Uterus (tissue), 4 donors: ENCODE results near the gene ZBTB7C. TPM values are rescaled to one million over a fixed set of nuclear protein-coding genes. Genes with fewer than 3 reads are reported as not detected.

Source experiments
- DNase-seq, 2 donors: peaks; one replicate each; pipeline ENCODE4 v3.0.0-alpha.2; 2019 to 2020
- H3K27ac ChIP-seq, 2 donors: fragments of 200-600 bp; sonication (generic); 1 replicate in 1 of 2; 2 replicates in 1 of 2; pipeline ENCODE4 v1.5.1; 2016 to 2018
- H3K27me3 ChIP-seq, 2 donors: fragments of 200-600 bp; sonication (generic); one replicate each; pipeline ENCODE4 v1.5.1; 2018 to 2019; ENCODE audit warnings: control low read depth in 1 of 2
- H3K36me3 ChIP-seq, 2 donors: fragments of 200-600 bp; sonication (generic); one replicate each; pipeline ENCODE4 v1.5.1; 2019; ENCODE audit warnings: control low read depth in 1 of 2
- H3K4me1 ChIP-seq, 2 donors: fragments of 200-600 bp; sonication (generic); one replicate each; pipeline ENCODE4 v1.5.1; 2018 to 2019; ENCODE audit warnings: control low read depth in 1 of 2
- H3K4me3 ChIP-seq, 2 donors: fragments of 200-600 bp; sonication (generic); 1 replicate in 1 of 2; 2 replicates in 1 of 2; pipeline ENCODE4 v1.5.1; 2018 to 2019; ENCODE audit warnings: mild to moderate bottlenecking in 1 of 2
- H3K9me3 ChIP-seq, 2 donors: fragments of 200-600 bp; sonication (generic); one replicate each; pipeline ENCODE4 v1.5.1; 2019; ENCODE audit warnings: control low read depth in 1 of 2
- CTCF ChIP-seq, 4 experiments: fragments of 200-600 bp in 2 of 4; fragments of 450-650 bp in 2 of 4; sonication (generic) in 2 of 4; IDR thresholded peaks; one replicate each; pipeline ENCODE4 v1.5.1; 2016 to 2019; ENCODE audit warnings: antibody characterized with exemption in 4 of 4, mild to moderate bottlenecking in 2 of 4, moderate library complexity in 1 of 4
- POLR2A ChIP-seq, 2 donors: fragments of 450-650 bp; IDR thresholded peaks; one replicate each; pipeline ENCODE4 v1.6.1; 2016; ENCODE audit warnings: antibody characterized with exemption in 2 of 2, mild to moderate bottlenecking in 1 of 2, moderate library complexity in 1 of 2
- intact Hi-C: fragments of 100-400 bp; cut with DNase I; formaldehyde crosslinking; loops from one replicate; pipeline ENCODE4 v1.15.1; 2023; ENCODE audit warnings: low total_unique reads
- total RNA-seq, 4 donors: library from RNA; depleted of rRNA in 3 of 4; stranded (reverse); fragments of >200 nt in 3 of 4; gene quantifications; one replicate each; pipeline versions ENCODE4 v1.1.0 to v1.2.4, GENCODE V29; 2014 to 2023
- donor health status: DM: yes; HTN: yes; CAD: no.

The ZBTB7C gene
- total RNA-seq, 4 donors from 2014 or later = 1.0 to 11.2 (median 7.9) TPM

- DNase-seq = no peak
- TF ChIP-seq CTCF (IDR thresholded peaks at IDR 0.05) (no peak), POLR2A (IDR thresholded peaks at IDR 0.05) (no peak)
- H3K27ac ChIP-seq = no peak overlapping the region
- no peaks in the 10 kb centered on the region for H3K27me3 ChIP-seq
- intact Hi-C loops = no loop called here
- H3K4me1 ChIP-seq = no peaks in the 10 kb centered on the region
- no peak overlapping the region for H3K4me3 ChIP-seq
- H3K9me3 ChIP-seq = no peaks in the 10 kb centered on the region
- H3K36me3 ChIP-seq = no peaks in the 10 kb centered on the region
Measured at GRCh38 chr18:47997338-47997780, 411.8 kb downstream of the ZBTB7C start.

GRCh38 chr18:47996091-47996541 is 413.1 kb downstream of the ZBTB7C start:
- no peak for DNase-seq
- H3K27ac ChIP-seq = no peak overlapping the region
- H3K4me3 ChIP-seq = no peak overlapping the region
- no peaks in the 10 kb centered on the region for H3K9me3 ChIP-seq
- H3K4me1 ChIP-seq = no peaks in the 10 kb centered on the region
- intact Hi-C loops = no loop called here
- no peaks in the 10 kb centered on the region for H3K27me3 ChIP-seq
- no peak for TF ChIP-seq CTCF (IDR thresholded peaks at IDR 0.05)
- no peak for TF ChIP-seq POLR2A (IDR thresholded peaks at IDR 0.05)
- no peaks in the 10 kb centered on the region for H3K36me3 ChIP-seq

- intact Hi-C loops = no loop called here
- no peaks in the 10 kb centered on the region for H3K9me3 ChIP-seq
- H3K27me3 ChIP-seq = no peaks in the 10 kb centered on the region
- no peak for DNase-seq
- no peak overlapping the region for H3K4me3 ChIP-seq
- H3K4me1 ChIP-seq = no peaks in the 10 kb centered on the region
- no peak overlapping the region for H3K27ac ChIP-seq
- H3K36me3 ChIP-seq = no peaks in the 10 kb centered on the region
- TF ChIP-seq CTCF (IDR thresholded peaks at IDR 0.05) (no peak), POLR2A (IDR thresholded peaks at IDR 0.05) (no peak)
Measured at GRCh38 chr18:47995654-47996053, 413.5 kb downstream of the ZBTB7C start.

- no peaks in the 10 kb centered on the region for H3K27me3 ChIP-seq
- no peak overlapping the region for H3K4me3 ChIP-seq
- H3K9me3 ChIP-seq = no peaks in the 10 kb centered on the region
- no peak for DNase-seq
- intact Hi-C loops = no loop called here
- no peaks in the 10 kb centered on the region for H3K4me1 ChIP-seq
- TF ChIP-seq CTCF (IDR thresholded peaks at IDR 0.05) (no peak), POLR2A (IDR thresholded peaks at IDR 0.05) (no peak)
- no peaks in the 10 kb centered on the region for H3K36me3 ChIP-seq
- no peak overlapping the region for H3K27ac ChIP-seq
Measured at GRCh38 chr18:47993409-47993808, 415.8 kb downstream of the ZBTB7C start.

GRCh38 chr18:47992976-47993375 is 416.2 kb downstream of the ZBTB7C start:
- H3K27ac ChIP-seq = no peak overlapping the region
- no peaks in the 10 kb centered on the region for H3K9me3 ChIP-seq
- TF ChIP-seq CTCF (IDR thresholded peaks at IDR 0.05) (no peak), POLR2A (IDR thresholded peaks at IDR 0.05) (no peak)
- H3K27me3 ChIP-seq = no peaks in the 10 kb centered on the region
- no peak for DNase-seq
- no peaks in the 10 kb centered on the region for H3K36me3 ChIP-seq
- H3K4me1 ChIP-seq = no peaks in the 10 kb centered on the region
- H3K4me3 ChIP-seq = no peak overlapping the region
- intact Hi-C loops = no loop called here
